MCF 10A (cell line): ENCODE data around the gene REPS2. TPM values are rescaled to one million over a fixed set of nuclear protein-coding genes. Genes with fewer than 3 reads are reported as not detected.

ENCODE experiments used
- BruUV-seq: library from RNA; stranded (reverse); fragments of 400-500 nt; replicated peaks from 2 replicates; lab custom pipeline; 2021; lab: Mats Ljungman, UMichigan
- CTCF ChIA-PET: fragments of 300-600 bp; sonication (Branson Sonifier 250); formaldehyde crosslinking; extraction: SDS; loops from one replicate; lab custom pipeline; 2021; ENCODE audit warnings: antibody characterized with exemption, inconsistent platforms; lab: Yijun Ruan, JAX
- POLR2A ChIA-PET: fragments of 300-600, 350-650 bp; sonication (Branson Sonifier 250); formaldehyde crosslinking; extraction: SDS; loops from one replicate; lab custom pipeline; 2020; ENCODE audit warnings: antibody characterized with exemption, inconsistent platforms; lab: Yijun Ruan, JAX
- DNase-seq: peaks from one replicate; pipeline ENCODE4 v3.0.0-alpha.2; 2018; ENCODE audit not compliant: unreplicated experiment
- H3K27ac Mint-ChIP-seq: one replicate; pipeline ENCODE4 v1.8.0; 2022; ENCODE audit warnings: mild to moderate bottlenecking, low read depth, mixed read lengths; ENCODE audit not compliant: unreplicated experiment
- H3K27me3 Mint-ChIP-seq: one replicate; pipeline ENCODE4 v1.8.0; 2022; ENCODE audit warnings: mixed read lengths; ENCODE audit not compliant: insufficient read depth, unreplicated experiment
- H3K36me3 Mint-ChIP-seq: one replicate; pipeline ENCODE4 v1.8.0; 2022; ENCODE audit warnings: mild to moderate bottlenecking, moderate library complexity, mixed read lengths; ENCODE audit not compliant: insufficient read depth, unreplicated experiment
- H3K4me1 Mint-ChIP-seq: one replicate; pipeline ENCODE4 v1.8.0; 2022; ENCODE audit warnings: mixed read lengths; ENCODE audit not compliant: insufficient read depth, unreplicated experiment
- H3K4me3 Mint-ChIP-seq: one replicate; pipeline ENCODE4 v1.8.0; 2022; ENCODE audit warnings: mild to moderate bottlenecking, moderate library complexity, mixed read lengths; ENCODE audit not compliant: unreplicated experiment
- H3K9me3 Mint-ChIP-seq: one replicate; pipeline ENCODE4 v1.8.0; 2022; ENCODE audit warnings: mixed read lengths; ENCODE audit not compliant: unreplicated experiment
- CTCF ChIP-seq: fragments of 200-600 bp; IDR thresholded peaks from one replicate; pipeline ENCODE4 v1.8.0; 2022; ENCODE audit warnings: antibody characterized with exemption, mild to moderate bottlenecking; ENCODE audit not compliant: unreplicated experiment
- intact Hi-C: fragments of 100-400 bp; cut with micrococcal nuclease; formaldehyde crosslinking; loops from 2 replicates; pipeline ENCODE4 v1.14.1; 2022
- total RNA-seq: library from RNA; stranded (reverse); gene quantifications from 2 replicates; pipeline ENCODE4 v1.2.3, GENCODE V29; 2022

Gene REPS2
- total RNA-seq, 1 experiment from 2014 or later, result 8.1 TPM

- no peak for DNase-seq
- Mint-ChIP-seq H3K9me3 (no peaks in the 10 kb centered on the region), H3K36me3 (peaks cover 11% of the 10 kb centered on the region), H3K27ac (no peak overlapping the region), H3K4me3 (no peak overlapping the region), H3K27me3 (peaks cover 32% of the 10 kb centered on the region), H3K4me1 (no peaks in the 10 kb centered on the region)
- no peak for TF ChIP-seq CTCF
- no TSS peak for BruUV-seq
- POLR2A ChIA-PET, result interaction anchor here (0.8 to 1.3 kb wide), 2 partner anchors 226 to 244 kb away, joined by 3 to 4 read pairs; no protein-coding TSS in a partner anchor
- CTCF ChIA-PET, result interaction anchor here (0.6 to 1.0 kb wide), 3 partner anchors 10 to 186 kb away, joined by 3 to 4 read pairs (median 3); no protein-coding TSS in a partner anchor
- intact Hi-C loops, result no loop called here
These were observed 105.8 kb downstream of the REPS2 start for GRCh38 chrX:17052210-17052609.

GRCh38 chrX:17052793-17053192 is 106.3 kb downstream of the REPS2 start:
- Mint-ChIP-seq H3K4me1 (no peaks in the 10 kb centered on the region), H3K36me3 (peaks cover 11% of the 10 kb centered on the region), H3K27me3 (peaks cover 32% of the 10 kb centered on the region), H3K9me3 (no peaks in the 10 kb centered on the region), H3K4me3 (no peak overlapping the region), H3K27ac (no peak overlapping the region)
- DNase-seq, result no peak
- ChIA-PET CTCF (interaction anchor here (1.0 to 1.5 kb wide), 3 partner anchors 10 to 167 kb away, joined by 3 to 6 read pairs (median 3); no protein-coding TSS in a partner anchor), POLR2A (interaction anchor here (1.0 to 1.3 kb wide), 2 partner anchors 182 to 245 kb away, joined by 3 to 4 read pairs; partner anchors contain the start of gene RBBP7)
- no TSS peak for BruUV-seq
- no peak for TF ChIP-seq CTCF
- intact Hi-C loops, result no loop called here

GRCh38 chrX:17053502-17053901 is 107.0 kb downstream of the REPS2 start:
- no peak overlapping the region for H3K4me3 Mint-ChIP-seq
- POLR2A ChIA-PET, result interaction anchor here (0.9 to 1.0 kb wide), 2 partner anchors 11 to 183 kb away, joined by 3 read pairs; partner anchors contain the start of gene RBBP7
- BruUV-seq, result no TSS peak
- CTCF ChIA-PET, result interaction anchor here (0.6 to 1.8 kb wide), 6 partner anchors 8 to 167 kb away, joined by 3 to 6 read pairs (median 4); no protein-coding TSS in a partner anchor
- no peak overlapping the region for H3K27ac Mint-ChIP-seq
- no peaks in the 10 kb centered on the region for H3K9me3 Mint-ChIP-seq
- peaks cover 26% of the 10 kb centered on the region for H3K27me3 Mint-ChIP-seq
- intact Hi-C loops, result no loop called here
- no peak for TF ChIP-seq CTCF
- peak; percentile 47 for DNase-seq
- H3K4me1 Mint-ChIP-seq, result no peaks in the 10 kb centered on the region
- H3K36me3 Mint-ChIP-seq, result peaks cover 7% of the 10 kb centered on the region

- Mint-ChIP-seq H3K4me1 (no peaks in the 10 kb centered on the region), H3K36me3 (peaks cover 6% of the 10 kb centered on the region), H3K27ac (no peak overlapping the region), H3K9me3 (no peaks in the 10 kb centered on the region), H3K27me3 (peaks cover 14% of the 10 kb centered on the region), H3K4me3 (no peak overlapping the region)
- TF ChIP-seq CTCF, result no peak
- BruUV-seq, result no TSS peak
- intact Hi-C loops, result no loop called here
- ChIA-PET POLR2A (no interaction called here), CTCF (interaction anchor here (1.2 to 4.1 kb wide), 2 partner anchors 11 to 174 kb away, joined by 5 to 23 read pairs; no protein-coding TSS in a partner anchor)
- DNase-seq, result no peak
These were observed 110.6 kb downstream of the REPS2 start for GRCh38 chrX:17056868-17057608.
